ENCODE results near the gene SH3PXD2A.

Gene SH3PXD2A

GRCh38 chr10:103627893-103628292 is 227.5 kb downstream of the SH3PXD2A start:
- Histone ChIP-seq H3K36me3 (ENCODE audit: control insufficient read depth, insufficient read depth, low read length) (no peaks in the 10 kb centered on the region), H3K4me3 (ENCODE audit: low read length) (no peak overlapping the region), H4K8ac (ENCODE audit: low read depth, low read length) (no peak overlapping the region), H3K79me2 (ENCODE audit: control insufficient read depth, insufficient read depth, low read length) (no peaks in the 10 kb centered on the region), H3K27ac (ENCODE audit: low read depth, low read length) (no peak overlapping the region), H3K23ac (ENCODE audit: low read length) (no peak overlapping the region), H3K4me2 (ENCODE audit: low read length) (no peak overlapping the region), H3K4ac (ENCODE audit: low read depth, low read length) (no peak overlapping the region), H2BK15ac (replicated peaks; ENCODE audit: low read depth) (no peak overlapping the region), H3K18ac (ENCODE audit: low read length) (no peak overlapping the region), H2BK5ac (ENCODE audit: low read length) (no peak overlapping the region), H3K79me1 (ENCODE audit: low read length) (no peaks in the 10 kb centered on the region), H3K9ac (ENCODE audit: low read length) (no peak overlapping the region), H3K56ac (ENCODE audit: low read length) (no peak overlapping the region), H2BK120ac (ENCODE audit: low read depth, low read length) (no peak overlapping the region), H3K4me1 (ENCODE audit: control insufficient read depth, low read depth, low read length) (no peaks in the 10 kb centered on the region), H3K27me3 (ENCODE audit: insufficient read depth, low read length, poor library complexity) (no peaks in the 10 kb centered on the region), H4K5ac (ENCODE audit: low read length) (no peak overlapping the region), H2AK5ac (ENCODE audit: low read length) (no peak overlapping the region)
- WGBS (ENCODE audit: extremely low coverage, insufficient coverage, low lambda C conversion rate) = no CpG with 5 or more reads among the region's 13 CpGs
- no peak for DNase-seq

GRCh38 chr10:103627111-103627892 is 228.1 kb downstream of the SH3PXD2A start:
- no peaks in the 10 kb centered on the region for H3K27me3 ChIP-seq (ENCODE audit: insufficient read depth, low read length, poor library complexity)
- no peaks in the 10 kb centered on the region for H3K79me1 ChIP-seq (ENCODE audit: low read length)
- DNase-seq = no peak
- H2BK5ac ChIP-seq (ENCODE audit: low read length) = no peak overlapping the region
- H2BK120ac ChIP-seq (ENCODE audit: low read depth, low read length) = no peak overlapping the region
- no peak overlapping the region for H3K4ac ChIP-seq (ENCODE audit: low read depth, low read length)
- H2AK5ac ChIP-seq (ENCODE audit: low read length) = no peak overlapping the region
- H3K23ac ChIP-seq (ENCODE audit: low read length) = no peak overlapping the region
- H4K5ac ChIP-seq (ENCODE audit: low read length) = no peak overlapping the region
- no peak overlapping the region for H3K9ac ChIP-seq (ENCODE audit: low read length)
- H3K4me3 ChIP-seq (ENCODE audit: low read length) = no peak overlapping the region
- no peak overlapping the region for H2BK15ac ChIP-seq (replicated peaks; ENCODE audit: low read depth)
- no peak overlapping the region for H3K18ac ChIP-seq (ENCODE audit: low read length)
- no peak overlapping the region for H3K4me2 ChIP-seq (ENCODE audit: low read length)
- no peaks in the 10 kb centered on the region for H3K36me3 ChIP-seq (ENCODE audit: control insufficient read depth, insufficient read depth, low read length)
- H4K8ac ChIP-seq (ENCODE audit: low read depth, low read length) = no peak overlapping the region
- no peak overlapping the region for H3K56ac ChIP-seq (ENCODE audit: low read length)
- H3K27ac ChIP-seq (ENCODE audit: low read depth, low read length) = no peak overlapping the region
- WGBS (ENCODE audit: extremely low coverage, insufficient coverage, low lambda C conversion rate) = no CpG with 5 or more reads among the region's 22 CpGs
- H3K79me2 ChIP-seq (ENCODE audit: control insufficient read depth, insufficient read depth, low read length) = no peaks in the 10 kb centered on the region
- no peaks in the 10 kb centered on the region for H3K4me1 ChIP-seq (ENCODE audit: control insufficient read depth, low read depth, low read length)

GRCh38 chr10:103626178-103626577 is 229.2 kb downstream of the SH3PXD2A start:
- Histone ChIP-seq H3K4me2 (ENCODE audit: low read length) (no peak overlapping the region), H3K27ac (ENCODE audit: low read depth, low read length) (no peak overlapping the region), H3K9ac (ENCODE audit: low read length) (no peak overlapping the region), H3K18ac (ENCODE audit: low read length) (no peak overlapping the region), H2BK5ac (ENCODE audit: low read length) (no peak overlapping the region), H3K23ac (ENCODE audit: low read length) (no peak overlapping the region), H3K4me3 (ENCODE audit: low read length) (no peak overlapping the region), H4K8ac (ENCODE audit: low read depth, low read length) (no peak overlapping the region), H3K79me1 (ENCODE audit: low read length) (no peaks in the 10 kb centered on the region), H3K27me3 (ENCODE audit: insufficient read depth, low read length, poor library complexity) (no peaks in the 10 kb centered on the region), H2BK120ac (ENCODE audit: low read depth, low read length) (no peak overlapping the region), H3K4ac (ENCODE audit: low read depth, low read length) (no peak overlapping the region), H3K36me3 (ENCODE audit: control insufficient read depth, insufficient read depth, low read length) (no peaks in the 10 kb centered on the region), H2AK5ac (ENCODE audit: low read length) (no peak overlapping the region), H3K56ac (ENCODE audit: low read length) (no peak overlapping the region), H4K5ac (ENCODE audit: low read length) (no peak overlapping the region), H2BK15ac (replicated peaks; ENCODE audit: low read depth) (no peak overlapping the region), H3K79me2 (ENCODE audit: control insufficient read depth, insufficient read depth, low read length) (no peaks in the 10 kb centered on the region), H3K4me1 (ENCODE audit: control insufficient read depth, low read depth, low read length) (no peaks in the 10 kb centered on the region)
- no CpG with 5 or more reads among the region's 11 CpGs for WGBS (ENCODE audit: extremely low coverage, insufficient coverage, low lambda C conversion rate)
- no peak for DNase-seq

GRCh38 chr10:103622935-103623574 is 232.3 kb downstream of the SH3PXD2A start:
- no peaks in the 10 kb centered on the region for H3K4me1 ChIP-seq (ENCODE audit: control insufficient read depth, low read depth, low read length)

GRCh38 chr10:103622286-103622685 is 233.1 kb downstream of the SH3PXD2A start:
- H3K79me2 ChIP-seq (ENCODE audit: control insufficient read depth, insufficient read depth, low read length) = no peaks in the 10 kb centered on the region
- no peak overlapping the region for H3K18ac ChIP-seq (ENCODE audit: low read length)
- no peaks in the 10 kb centered on the region for H3K4me1 ChIP-seq (ENCODE audit: control insufficient read depth, low read depth, low read length)
- H3K27ac ChIP-seq (ENCODE audit: low read depth, low read length) = no peak overlapping the region
- no peak overlapping the region for H3K56ac ChIP-seq (ENCODE audit: low read length)
- peaks cover 4% of the 10 kb centered on the region for H3K36me3 ChIP-seq (ENCODE audit: control insufficient read depth, insufficient read depth, low read length)
- H4K8ac ChIP-seq (ENCODE audit: low read depth, low read length) = no peak overlapping the region
- H3K4ac ChIP-seq (ENCODE audit: low read depth, low read length) = no peak overlapping the region
- no peak overlapping the region for H2BK5ac ChIP-seq (ENCODE audit: low read length)
- H2BK120ac ChIP-seq (ENCODE audit: low read depth, low read length) = no peak overlapping the region
- H4K5ac ChIP-seq (ENCODE audit: low read length) = no peak overlapping the region
- H2AK5ac ChIP-seq (ENCODE audit: low read length) = no peak overlapping the region
- WGBS (ENCODE audit: extremely low coverage, insufficient coverage, low lambda C conversion rate) = no CpG with 5 or more reads among the region's 18 CpGs
- no peaks in the 10 kb centered on the region for H3K27me3 ChIP-seq (ENCODE audit: insufficient read depth, low read length, poor library complexity)
- H3K9ac ChIP-seq (ENCODE audit: low read length) = no peak overlapping the region
- no peak overlapping the region for H3K4me2 ChIP-seq (ENCODE audit: low read length)
- no peak overlapping the region for H3K4me3 ChIP-seq (ENCODE audit: low read length)
- H2BK15ac ChIP-seq (replicated peaks; ENCODE audit: low read depth) = no peak overlapping the region
- no peak overlapping the region for H3K23ac ChIP-seq (ENCODE audit: low read length)
- no peak for DNase-seq
- no peaks in the 10 kb centered on the region for H3K79me1 ChIP-seq (ENCODE audit: low read length)

More at GRCh38 chr10:103622935-103623574, 232.3 kb downstream of the SH3PXD2A start:
- H3K4ac ChIP-seq (ENCODE audit: low read depth, low read length) = no peak overlapping the region
- no peak overlapping the region for H2BK5ac ChIP-seq (ENCODE audit: low read length)
- H3K9ac ChIP-seq (ENCODE audit: low read length) = no peak overlapping the region
- H3K4me2 ChIP-seq (ENCODE audit: low read length) = no peak overlapping the region
- H3K23ac ChIP-seq (ENCODE audit: low read length) = no peak overlapping the region
- DNase-seq = no peak
- H4K8ac ChIP-seq (ENCODE audit: low read depth, low read length) = no peak overlapping the region
- H3K79me1 ChIP-seq (ENCODE audit: low read length) = no peaks in the 10 kb centered on the region
- H4K5ac ChIP-seq (ENCODE audit: low read length) = no peak overlapping the region
- no peak overlapping the region for H2BK15ac ChIP-seq (replicated peaks; ENCODE audit: low read depth)
- WGBS (ENCODE audit: extremely low coverage, insufficient coverage, low lambda C conversion rate) = no CpG with 5 or more reads among the region's 11 CpGs
- H3K18ac ChIP-seq (ENCODE audit: low read length) = no peak overlapping the region
- H2AK5ac ChIP-seq (ENCODE audit: low read length) = no peak overlapping the region
- H3K27me3 ChIP-seq (ENCODE audit: insufficient read depth, low read length, poor library complexity) = no peaks in the 10 kb centered on the region
- peaks cover 4% of the 10 kb centered on the region for H3K36me3 ChIP-seq (ENCODE audit: control insufficient read depth, insufficient read depth, low read length)
- H3K56ac ChIP-seq (ENCODE audit: low read length) = no peak overlapping the region
- H2BK120ac ChIP-seq (ENCODE audit: low read depth, low read length) = no peak overlapping the region
- no peaks in the 10 kb centered on the region for H3K79me2 ChIP-seq (ENCODE audit: control insufficient read depth, insufficient read depth, low read length)
- H3K4me3 ChIP-seq (ENCODE audit: low read length) = no peak overlapping the region
- no peak overlapping the region for H3K27ac ChIP-seq (ENCODE audit: low read depth, low read length)
